PC-9 (cell line): ENCODE results near the gene B4GALT3.

Source experiments
- CTCF ChIP-seq: fragments of 200-600 bp; sonication (generic); conservative IDR thresholded peaks from 2 replicates; pipeline ENCODE4 v1.6.1; 2017; ENCODE audit warnings: mixed run types, antibody characterized with exemption, mild to moderate bottlenecking, moderate library complexity
- EZH2 ChIP-seq: fragments of 200-600 bp; sonication (generic); IDR thresholded peaks from 2 replicates; pipeline ENCODE4 v1.8.0; 2017; ENCODE audit warnings: antibody characterized with exemption, low read depth

- TF ChIP-seq EZH2: no peak
- no peak for TF ChIP-seq CTCF
Measured at GRCh38 chr1:161132410-161133219, 44.7 kb downstream of the B4GALT3 start, which contains the start of gene DEDD.
